ENCODE measurements around the gene CCBE1.

DNA sequence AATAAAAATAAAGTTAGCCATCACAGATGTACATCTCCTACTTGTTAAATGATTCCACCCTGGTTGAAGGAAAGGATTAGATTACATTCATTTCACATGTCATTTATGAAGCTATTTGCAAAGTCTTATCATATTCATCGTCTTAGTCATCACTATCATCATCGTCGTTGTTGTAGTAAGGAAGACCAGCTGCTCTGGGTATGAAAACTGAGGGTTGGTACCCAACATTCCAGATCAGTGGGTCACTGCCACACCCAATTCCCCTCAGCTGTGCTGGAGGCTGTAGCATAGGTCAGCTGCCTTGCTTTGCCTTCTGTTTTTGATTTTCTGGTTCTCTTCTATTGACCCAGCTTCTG, 20.9 kb upstream of the CCBE1 start:
- no peak for TF ChIP-seq CHD2 (IDR thresholded peaks at IDR 0.05; ENCODE audit: low read length, partially characterized antibody)
- TF ChIP-seq TAF1 (IDR thresholded peaks at IDR 0.05; ENCODE audit: borderline replicate concordance, low read depth, low read length): no peak
- TF ChIP-seq FOXM1 (IDR thresholded peaks at IDR 0.05; ENCODE audit: low read depth): peak; percentile 83; the same call in 1 of the 2 replicates
- TF ChIP-seq, protein P1, sequence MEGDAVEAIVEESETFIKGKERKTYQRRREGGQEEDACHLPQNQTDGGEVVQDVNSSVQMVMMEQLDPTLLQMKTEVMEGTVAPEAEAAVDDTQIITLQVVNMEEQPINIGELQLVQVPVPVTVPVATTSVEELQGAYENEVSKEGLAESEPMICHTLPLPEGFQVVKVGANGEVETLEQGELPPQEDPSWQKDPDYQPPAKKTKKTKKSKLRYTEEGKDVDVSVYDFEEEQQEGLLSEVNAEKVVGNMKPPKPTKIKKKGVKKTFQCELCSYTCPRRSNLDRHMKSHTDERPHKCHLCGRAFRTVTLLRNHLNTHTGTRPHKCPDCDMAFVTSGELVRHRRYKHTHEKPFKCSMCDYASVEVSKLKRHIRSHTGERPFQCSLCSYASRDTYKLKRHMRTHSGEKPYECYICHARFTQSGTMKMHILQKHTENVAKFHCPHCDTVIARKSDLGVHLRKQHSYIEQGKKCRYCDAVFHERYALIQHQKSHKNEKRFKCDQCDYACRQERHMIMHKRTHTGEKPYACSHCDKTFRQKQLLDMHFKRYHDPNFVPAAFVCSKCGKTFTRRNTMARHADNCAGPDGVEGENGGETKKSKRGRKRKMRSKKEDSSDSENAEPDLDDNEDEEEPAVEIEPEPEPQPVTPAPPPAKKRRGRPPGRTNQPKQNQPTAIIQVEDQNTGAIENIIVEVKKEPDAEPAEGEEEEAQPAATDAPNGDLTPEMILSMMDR (IDR thresholded peaks at IDR 0.05): no peak
- no peak for TF ChIP-seq EZH2phosphoT487 (IDR thresholded peaks at IDR 0.05; ENCODE audit: borderline replicate concordance, low read depth)
- TF ChIP-seq POLR2AphosphoS5 (IDR thresholded peaks at IDR 0.05; ENCODE audit: low read depth, low read length): peak; percentile 83; the same call in 1 of the 2 replicates
- TF ChIP-seq, protein P2, sequence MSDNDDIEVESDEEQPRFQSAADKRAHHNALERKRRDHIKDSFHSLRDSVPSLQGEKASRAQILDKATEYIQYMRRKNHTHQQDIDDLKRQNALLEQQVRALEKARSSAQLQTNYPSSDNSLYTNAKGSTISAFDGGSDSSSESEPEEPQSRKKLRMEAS (IDR thresholded peaks at IDR 0.05; ENCODE audit: low read depth): peak; percentile 70; the same call in 1 of the 2 replicates
- TF ChIP-seq, protein P3, sequence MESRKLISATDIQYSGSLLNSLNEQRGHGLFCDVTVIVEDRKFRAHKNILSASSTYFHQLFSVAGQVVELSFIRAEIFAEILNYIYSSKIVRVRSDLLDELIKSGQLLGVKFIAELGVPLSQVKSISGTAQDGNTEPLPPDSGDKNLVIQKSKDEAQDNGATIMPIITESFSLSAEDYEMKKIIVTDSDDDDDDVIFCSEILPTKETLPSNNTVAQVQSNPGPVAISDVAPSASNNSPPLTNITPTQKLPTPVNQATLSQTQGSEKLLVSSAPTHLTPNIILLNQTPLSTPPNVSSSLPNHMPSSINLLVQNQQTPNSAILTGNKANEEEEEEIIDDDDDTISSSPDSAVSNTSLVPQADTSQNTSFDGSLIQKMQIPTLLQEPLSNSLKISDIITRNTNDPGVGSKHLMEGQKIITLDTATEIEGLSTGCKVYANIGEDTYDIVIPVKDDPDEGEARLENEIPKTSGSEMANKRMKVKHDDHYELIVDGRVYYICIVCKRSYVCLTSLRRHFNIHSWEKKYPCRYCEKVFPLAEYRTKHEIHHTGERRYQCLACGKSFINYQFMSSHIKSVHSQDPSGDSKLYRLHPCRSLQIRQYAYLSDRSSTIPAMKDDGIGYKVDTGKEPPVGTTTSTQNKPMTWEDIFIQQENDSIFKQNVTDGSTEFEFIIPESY (IDR thresholded peaks at IDR 0.05; ENCODE audit: borderline replicate concordance, low read depth): peak; percentile 85
- TF ChIP-seq RAD21 (IDR thresholded peaks at IDR 0.05; ENCODE audit: low read length): no peak
- TF ChIP-seq TCF12 (IDR thresholded peaks at IDR 0.05): peak; percentile 99
